H1 (cell line): ENCODE results near the gene RAB32.

Experiments
- ATF3 ChIP-seq: IDR thresholded peaks from 2 replicates; pipeline ENCODE4 v1.6.1; 2011; ENCODE audit warnings: low read depth, mild to moderate bottlenecking, low read length; ENCODE audit not compliant: insufficient read depth
- CTCF ChIP-seq, 3 experiments: IDR thresholded peaks; 1 replicate in 2 of 3; 2 replicates in 1 of 3; pipeline versions ENCODE4 v1.5.1 to v1.6.1; 2011; ENCODE audit warnings: low read length in 3 of 3, mild to moderate bottlenecking in 3 of 3, inconsistent platforms in 2 of 3, low read depth in 1 of 3, moderate library complexity in 1 of 3; ENCODE audit not compliant: insufficient read depth in 1 of 3; ENCODE audit errors: control extremely low read depth in 1 of 3
- JUND ChIP-seq: IDR thresholded peaks from 2 replicates; pipeline ENCODE4 v1.6.1; 2011; ENCODE audit warnings: mild to moderate bottlenecking, improper control_type of control experiment, low read length
- KDM5A ChIP-seq: fragments of 200-600 bp; IDR thresholded peaks from 2 replicates; pipeline ENCODE4 v1.7.1; 2012; ENCODE audit warnings: mild to moderate bottlenecking, low read length, inconsistent platforms, mixed read lengths
- POLR2AphosphoS5 ChIP-seq: IDR thresholded peaks from 2 replicates; pipeline ENCODE4 v1.6.1; 2011; ENCODE audit warnings: low read depth, low read length
- TAF1 ChIP-seq: IDR thresholded peaks from 2 replicates; pipeline ENCODE4 v1.6.1; 2011; ENCODE audit warnings: mild to moderate bottlenecking, low read depth, low read length
- TEAD4 ChIP-seq: IDR thresholded peaks from 2 replicates; pipeline ENCODE4 v1.6.1; 2012; ENCODE audit warnings: low read depth, low read length, inconsistent platforms, mixed read lengths
- ZNF274 ChIP-seq: IDR thresholded peaks from 2 replicates; pipeline ENCODE4 v1.7.0; 2012; ENCODE audit warnings: low read length, borderline replicate concordance; ENCODE audit errors: extremely low read depth

- TF ChIP-seq CTCF (IDR thresholded peaks at IDR 0.05; ENCODE audit: control extremely low read depth in 1 of 3, insufficient read depth in 1 of 3, low read depth in 1 of 3, low read length in 3 of 3) (no peak), TAF1 (no peak), TEAD4 (no peak), ZNF274 (no peak), POLR2AphosphoS5 (no peak), KDM5A (no peak), ATF3 (no peak), JUND (no peak)
Observed at GRCh38 chr6:146595972-146596731, 52.5 kb downstream of the RAB32 start.
